Activated CD4-positive, alpha-beta T cell treated with anti-CD3 and anti-CD28 coated beads for 48 hours (primary cell): ENCODE results near the gene SHISA2.
A peak's percentile ranks its signal among the peaks of the same experiment; 100 is the strongest.

Experiments used
- DNase-seq: peaks from one replicate; pipeline ENCODE4 v3.0.0-alpha.2; 2020

Gene SHISA2

GRCh38 chr13:26017196-26017921 lies 34.5 kb downstream of the SHISA2 start:
- no peak for DNase-seq

- no peak for DNase-seq
These were observed 35.6 kb downstream of the SHISA2 start for GRCh38 chr13:26016189-26016588.

GRCh38 chr13:26015271-26016125 lies 36.3 kb downstream of the SHISA2 start:
- no peak for DNase-seq

GRCh38 chr13:26012995-26013394 lies 38.8 kb downstream of the SHISA2 start:
- no peak for DNase-seq

- DNase-seq = peak; percentile 55
These were observed 39.6 kb downstream of the SHISA2 start for GRCh38 chr13:26011996-26012821.

- DNase-seq = no peak
These were observed 40.6 kb downstream of the SHISA2 start for GRCh38 chr13:26011208-26011573.

- no peak for DNase-seq
These were observed 41.2 kb downstream of the SHISA2 start for GRCh38 chr13:26010487-26011207.

- DNase-seq = no peak
These were observed 44.3 kb downstream of the SHISA2 start for GRCh38 chr13:26007261-26008125.
